ENCODE measurements around the gene WWC2. TPM values are rescaled to one million over a fixed set of nuclear protein-coding genes. Genes with fewer than 3 reads are reported as not detected.

WWC2 gene
- total RNA-seq, 1 donor from 2014 or later, result 46.2 TPM

GRCh38 chr4:183328832-183329231 lies 229.8 kb downstream of the WWC2 start:
- H3K4me3 ChIP-seq (ENCODE audit: low read depth, low read length), result no peak overlapping the region
- no peak for DNase-seq (ENCODE audit: low read depth)
- no peak for TF ChIP-seq CTCF (conservative IDR thresholded peaks at IDR 0.05; ENCODE audit: low read depth, low read length)

GRCh38 chr4:183329244-183329643 lies 230.2 kb downstream of the WWC2 start:
- no peak overlapping the region for H3K4me3 ChIP-seq (ENCODE audit: low read depth, low read length)
- DNase-seq (ENCODE audit: low read depth), result no peak
- TF ChIP-seq CTCF (conservative IDR thresholded peaks at IDR 0.05; ENCODE audit: low read depth, low read length), result no peak

GRCh38 chr4:183329954-183330742 lies 231.1 kb downstream of the WWC2 start:
- no peak overlapping the region for H3K4me3 ChIP-seq (ENCODE audit: low read depth, low read length)
- no peak for DNase-seq (ENCODE audit: low read depth)
- no peak for TF ChIP-seq CTCF (conservative IDR thresholded peaks at IDR 0.05; ENCODE audit: low read depth, low read length)

- no peak for DNase-seq (ENCODE audit: low read depth)
- TF ChIP-seq CTCF (conservative IDR thresholded peaks at IDR 0.05; ENCODE audit: low read depth, low read length), result peak; percentile 28
- H3K4me3 ChIP-seq (ENCODE audit: low read depth, low read length), result no peak overlapping the region
Observed at GRCh38 chr4:183330841-183331240, 231.8 kb downstream of the WWC2 start.

GRCh38 chr4:183332447-183332846 lies 233.4 kb downstream of the WWC2 start:
- no peak for TF ChIP-seq CTCF (conservative IDR thresholded peaks at IDR 0.05; ENCODE audit: low read depth, low read length)
- H3K4me3 ChIP-seq (ENCODE audit: low read depth, low read length), result no peak overlapping the region
- no peak for DNase-seq (ENCODE audit: low read depth)

GRCh38 chr4:183333202-183333601 lies 234.1 kb downstream of the WWC2 start:
- DNase-seq (ENCODE audit: low read depth), result no peak
- TF ChIP-seq CTCF (conservative IDR thresholded peaks at IDR 0.05; ENCODE audit: low read depth, low read length), result no peak
- no peak overlapping the region for H3K4me3 ChIP-seq (ENCODE audit: low read depth, low read length)

GRCh38 chr4:183333983-183334382 lies 234.9 kb downstream of the WWC2 start:
- TF ChIP-seq CTCF (conservative IDR thresholded peaks at IDR 0.05; ENCODE audit: low read depth, low read length), result no peak
- no peak overlapping the region for H3K4me3 ChIP-seq (ENCODE audit: low read depth, low read length)
- DNase-seq (ENCODE audit: low read depth), result no peak

Data from epithelial cell of proximal tubule (primary cell).